Stomach smooth muscle (tissue), 2 donors: ENCODE results near the gene ATP6V1G1.
"Not testable (repeated sequence)": the region's sequence is repeated elsewhere in the genome, so short reads cannot be mapped to it uniquely, and the experiment has no call there.

ENCODE experiments used
- H3K27ac ChIP-seq: one replicate; pipeline ENCODE4 v1.7.0; 2013; ENCODE audit warnings: mild to moderate bottlenecking, low read length, inconsistent platforms
- H3K27me3 ChIP-seq, 2 donors: one replicate each; pipeline ENCODE4 v1.7.0; 2013; ENCODE audit warnings: low read length in 2 of 2; ENCODE audit not compliant: insufficient read depth in 2 of 2, control insufficient read depth in 1 of 2
- H3K36me3 ChIP-seq, 2 donors: one replicate each; pipeline ENCODE4 v1.7.0; 2013; ENCODE audit warnings: low read length in 2 of 2; ENCODE audit not compliant: control insufficient read depth in 2 of 2, insufficient read depth in 2 of 2
- H3K4me1 ChIP-seq: one replicate; pipeline ENCODE4 v1.7.0; 2013; ENCODE audit warnings: low read length; ENCODE audit not compliant: control insufficient read depth, insufficient read depth
- H3K4me3 ChIP-seq, 2 donors: one replicate each; pipeline ENCODE4 v1.7.0; 2013; ENCODE audit warnings: low read length in 2 of 2
- H3K9ac ChIP-seq, 2 donors: one replicate each; pipeline ENCODE4 v1.7.0; 2013; ENCODE audit warnings: low read length in 2 of 2, mild to moderate bottlenecking in 1 of 2
- H3K9me3 ChIP-seq, 2 donors: one replicate each; pipeline ENCODE4 v1.7.0; 2013; ENCODE audit warnings: low read length in 2 of 2; ENCODE audit not compliant: control insufficient read depth in 2 of 2
- donor health status: healthy.
- donor health status: Pancreatic carcinoma.

Gene ATP6V1G1

GRCh38 chr9:114580609-114581193, 6.9 kb upstream of the ATP6V1G1 start:
- H3K36me3 ChIP-seq = no peaks in the 10 kb centered on the region
- H3K4me1 ChIP-seq = no peaks in the 10 kb centered on the region
- H3K27ac ChIP-seq = no peak overlapping the region
- no peak overlapping the region for H3K4me3 ChIP-seq
- H3K27me3 ChIP-seq = no peaks in the 10 kb centered on the region
- no peaks in the 10 kb centered on the region for H3K9me3 ChIP-seq
- no peak overlapping the region for H3K9ac ChIP-seq

- H3K9me3 ChIP-seq = no peaks in the 10 kb centered on the region
- H3K4me1 ChIP-seq = peaks cover 17% of the 10 kb centered on the region
- H3K27ac ChIP-seq = no peak overlapping the region
- H3K36me3 ChIP-seq = no peaks in the 10 kb centered on the region
- no peak overlapping the region for H3K9ac ChIP-seq
- no peak overlapping the region for H3K4me3 ChIP-seq
- no peaks in the 10 kb centered on the region for H3K27me3 ChIP-seq
These were observed 4.0 kb upstream of the ATP6V1G1 start for GRCh38 chr9:114583371-114584155.

GRCh38 chr9:114588210-114588609, 641 bp downstream of the ATP6V1G1 start:
- peak overlapping the region; percentile 100 for H3K9ac ChIP-seq

GRCh38 chr9:114588651-114589526, 1.3 kb downstream of the ATP6V1G1 start:
- no peaks in the 10 kb centered on the region for H3K9me3 ChIP-seq
- peak overlapping the region; percentile 99 to 100 for H3K4me3 ChIP-seq
- peak overlapping the region; percentile 100 for H3K9ac ChIP-seq
- H3K4me1 ChIP-seq = peaks cover 34% of the 10 kb centered on the region
- no peaks in the 10 kb centered on the region for H3K27me3 ChIP-seq
- peak overlapping the region; percentile 96 for H3K27ac ChIP-seq
- H3K36me3 ChIP-seq = peaks cover 10 to 14% of the 10 kb centered on the region in 2 donors

More at GRCh38 chr9:114588210-114588609, 641 bp downstream of the ATP6V1G1 start:
- no peaks in the 10 kb centered on the region for H3K9me3 ChIP-seq
- peaks cover 6 to 7% of the 10 kb centered on the region in 2 donors for H3K36me3 ChIP-seq
- H3K27ac ChIP-seq = peak overlapping the region; percentile 96
- peaks cover 34% of the 10 kb centered on the region for H3K4me1 ChIP-seq
- H3K27me3 ChIP-seq = no peaks in the 10 kb centered on the region
- H3K4me3 ChIP-seq = peak overlapping the region; percentile 99 to 100

GRCh38 chr9:114590328-114590727, 2.8 kb downstream of the ATP6V1G1 start:
- Histone ChIP-seq H3K4me1 (peaks cover 34% of the 10 kb centered on the region), H3K27ac (no peak overlapping the region), H3K27me3 (no peaks in the 10 kb centered on the region), H3K9ac (no peak overlapping the region), H3K36me3 (peaks cover 15 to 17% of the 10 kb centered on the region in 2 donors), H3K9me3 (no peaks in the 10 kb centered on the region), H3K4me3 (no peak overlapping the region)

DNA sequence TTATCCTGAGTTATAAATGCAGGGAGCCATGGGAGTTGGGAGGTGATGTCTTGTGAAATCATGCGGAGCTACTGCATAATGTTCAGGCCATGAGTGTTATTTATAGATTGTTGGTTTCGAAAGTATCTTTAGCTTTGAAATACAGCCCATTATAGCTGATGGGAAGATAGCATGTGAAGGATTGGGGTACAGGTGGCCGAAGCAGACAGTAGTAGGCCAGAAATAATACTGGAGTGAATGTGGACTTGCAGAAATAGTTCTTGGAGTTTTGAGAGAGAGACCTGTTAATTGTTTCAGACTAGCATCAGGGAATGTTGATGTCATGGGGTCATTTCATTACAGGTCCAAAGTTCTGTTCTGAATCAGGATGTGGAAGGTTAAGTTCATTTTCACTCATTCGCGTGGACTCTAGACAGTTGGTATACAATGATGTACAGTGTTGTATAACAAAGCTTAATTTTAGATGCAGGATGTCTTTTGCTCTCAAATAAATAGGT, 3.8 kb downstream of the ATP6V1G1 start:
- peaks cover 34% of the 10 kb centered on the region for H3K4me1 ChIP-seq
- no peak overlapping the region for H3K4me3 ChIP-seq
- H3K9ac ChIP-seq = peak overlapping the region in 1 of 2 donors; percentile 1
- peaks cover 19 to 21% of the 10 kb centered on the region in 2 donors for H3K36me3 ChIP-seq
- H3K27ac ChIP-seq = no peak overlapping the region
- H3K9me3 ChIP-seq = no peaks in the 10 kb centered on the region
- no peaks in the 10 kb centered on the region for H3K27me3 ChIP-seq

- Histone ChIP-seq H3K9ac (peak overlapping the region in 1 of 2 donors; percentile 1), H3K9me3 (no peaks in the 10 kb centered on the region), H3K4me1 (peaks cover 30% of the 10 kb centered on the region), H3K4me3 (no peak overlapping the region), H3K27me3 (no peaks in the 10 kb centered on the region), H3K27ac (no peak overlapping the region), H3K36me3 (peaks cover 19 to 24% of the 10 kb centered on the region in 2 donors)
These were observed 4.3 kb downstream of the ATP6V1G1 start for GRCh38 chr9:114591849-114592248.

GRCh38 chr9:114592356-114592755, 4.8 kb downstream of the ATP6V1G1 start:
- no peak overlapping the region for H3K4me3 ChIP-seq
- no peaks in the 10 kb centered on the region for H3K9me3 ChIP-seq
- peak overlapping the region in 1 of 2 donors; percentile 1 for H3K9ac ChIP-seq
- H3K27ac ChIP-seq = no peak overlapping the region
- no peaks in the 10 kb centered on the region for H3K27me3 ChIP-seq
- peaks cover 23 to 24% of the 10 kb centered on the region in 2 donors for H3K36me3 ChIP-seq
- H3K4me1 ChIP-seq = peaks cover 25% of the 10 kb centered on the region

- peaks cover 29 to 30% of the 10 kb centered on the region in 2 donors for H3K36me3 ChIP-seq
These were observed 6.6 kb downstream of the ATP6V1G1 start for GRCh38 chr9:114594136-114594535.

GRCh38 chr9:114600502-114601248, 13.1 kb downstream of the ATP6V1G1 start:
- not testable (repeated sequence) for H3K27me3 ChIP-seq, H3K4me1 ChIP-seq
- H3K36me3 ChIP-seq = peaks cover 20 to 21% of the 10 kb centered on the region in 2 donors

More at GRCh38 chr9:114594136-114594535, 6.6 kb downstream of the ATP6V1G1 start:
- H3K27me3 ChIP-seq = no peaks in the 10 kb centered on the region
- H3K9me3 ChIP-seq = no peaks in the 10 kb centered on the region
- H3K9ac ChIP-seq = no peak overlapping the region
- peaks cover 12% of the 10 kb centered on the region for H3K4me1 ChIP-seq
- no peak overlapping the region for H3K27ac ChIP-seq
- H3K4me3 ChIP-seq = no peak overlapping the region

More at GRCh38 chr9:114600502-114601248, 13.1 kb downstream of the ATP6V1G1 start:
- not testable (repeated sequence) for H3K4me3 ChIP-seq, H3K9me3 ChIP-seq, H3K9ac ChIP-seq, H3K27ac ChIP-seq
